ENCODE measurements around the gene XYLT2. TPM values are rescaled to one million over a fixed set of nuclear protein-coding genes. Genes with fewer than 3 reads are reported as not detected.
"Not testable (repeated sequence)": the region's sequence is repeated elsewhere in the genome, so short reads cannot be mapped to it uniquely, and the experiment has no call there.

The XYLT2 gene
- total and polyA plus RNA-seq, 10 donors: 10.0 to 27.3 (median 19.6) TPM

- Histone ChIP-seq H3K36me3 (no peaks in the 10 kb centered on the region), H3K4me3 (no peak overlapping the region), H3K27me3 (replicated peaks in 1 of 7) (peaks cover 0 to 26% (median 0%) of the 10 kb centered on the region in 7 donors), H3K9me3 (no peaks in the 10 kb centered on the region), H3K4me1 (no peaks in the 10 kb centered on the region), H3K27ac (no peak overlapping the region)
- WGBS, 5 donors: 77 to 97% (median 91%) methylated on average over 6 of the region's 6 CpGs
- peak; percentile 29 for DNase-seq
- intact Hi-C loops (cut with DNase I; ENCODE audit: low total_unique reads): no loop called here
- TF ChIP-seq POLR2AphosphoS5 (IDR thresholded peaks at IDR 0.05) (no peak), CTCF (IDR thresholded peaks at IDR 0.05 in 8 of 11, conservative IDR thresholded peaks at IDR 0.05 in 3 of 11) (no peak), POLR2A (IDR thresholded peaks at IDR 0.05) (no peak)
These were observed 31.4 kb upstream of the XYLT2 start for GRCh38 chr17:50314456-50315011.

DNA sequence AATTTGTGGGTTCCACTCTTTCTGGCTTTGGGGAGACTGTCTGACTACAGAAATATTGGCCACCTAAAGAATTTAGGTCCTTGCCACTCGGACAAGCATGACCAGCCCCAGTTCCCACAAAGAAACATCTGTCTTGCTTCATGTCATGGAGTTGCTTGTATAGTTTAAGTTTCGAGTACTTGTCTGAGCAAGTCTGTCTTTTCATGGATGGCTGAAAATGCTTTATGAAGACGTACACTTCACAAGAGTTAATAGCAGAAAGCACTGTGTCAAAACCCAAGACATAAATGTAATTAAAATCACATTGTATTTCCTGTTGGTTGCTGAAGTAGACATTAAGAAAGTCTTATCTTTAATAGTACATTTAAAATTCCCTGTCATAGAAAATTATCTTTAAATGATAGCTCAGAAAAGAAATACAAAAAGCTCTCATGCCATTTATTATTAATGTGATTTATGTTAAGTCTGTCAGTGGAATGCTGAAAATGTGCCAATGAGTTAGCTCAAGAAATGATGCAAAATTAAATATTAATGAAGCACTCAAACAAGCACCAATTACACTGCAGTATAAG lies 29.8 kb upstream of the XYLT2 start:
- no peak for TF ChIP-seq POLR2A (IDR thresholded peaks at IDR 0.05)
- no peak for TF ChIP-seq POLR2AphosphoS5 (IDR thresholded peaks at IDR 0.05)
- TF ChIP-seq CTCF (IDR thresholded peaks at IDR 0.05 in 8 of 11, conservative IDR thresholded peaks at IDR 0.05 in 3 of 11): no peak
- H3K9me3 ChIP-seq: no peaks in the 10 kb centered on the region
- peaks cover 0 to 25% (median 0%) of the 10 kb centered on the region in 7 donors for H3K27me3 ChIP-seq (replicated peaks in 1 of 7)
- no peaks in the 10 kb centered on the region for H3K36me3 ChIP-seq
- H3K27ac ChIP-seq: no peak overlapping the region
- intact Hi-C loops (cut with DNase I; ENCODE audit: low total_unique reads): no loop called here
- no peak overlapping the region for H3K4me3 ChIP-seq
- peak; percentile 2 for DNase-seq
- no peaks in the 10 kb centered on the region for H3K4me1 ChIP-seq
- WGBS, 5 donors: 47 to 73% (median 56%) methylated on average over 3 of the region's 3 CpGs

GRCh38 chr17:50316660-50317059 lies 29.3 kb upstream of the XYLT2 start:
- intact Hi-C loops (cut with DNase I; ENCODE audit: low total_unique reads); H3K36me3 ChIP-seq; H3K4me1 ChIP-seq; H3K9me3 ChIP-seq; H3K27ac ChIP-seq; H3K4me3 ChIP-seq; DNase-seq: not testable (repeated sequence)
- peaks cover 0 to 20% (median 0%) of the 10 kb centered on the region in 7 donors for H3K27me3 ChIP-seq (replicated peaks in 1 of 7)
- WGBS, 5 donors: 88 to 96% (median 93%) methylated on average over 2 of the region's 2 CpGs

- H3K4me3 ChIP-seq: no peak overlapping the region
- no peaks in the 10 kb centered on the region for H3K9me3 ChIP-seq
- H3K4me1 ChIP-seq: no peaks in the 10 kb centered on the region
- 88 to 97% (median 90%) methylated on average over 2 of the region's 2 CpGs for WGBS, 5 donors
- DNase-seq: no peak
- intact Hi-C loops (cut with DNase I; ENCODE audit: low total_unique reads): no loop called here
- H3K27ac ChIP-seq: no peak overlapping the region
- TF ChIP-seq POLR2A (IDR thresholded peaks at IDR 0.05) (no peak), POLR2AphosphoS5 (IDR thresholded peaks at IDR 0.05) (no peak), CTCF (IDR thresholded peaks at IDR 0.05 in 8 of 11, conservative IDR thresholded peaks at IDR 0.05 in 3 of 11) (no peak)
- peaks cover 0 to 15% (median 0%) of the 10 kb centered on the region in 7 donors for H3K27me3 ChIP-seq (replicated peaks in 1 of 7)
- no peaks in the 10 kb centered on the region for H3K36me3 ChIP-seq
These were observed 28.8 kb upstream of the XYLT2 start for GRCh38 chr17:50317121-50317520.

All from spleen (tissue), 11 donors.